ENCODE data around the gene TMEM98.
"Not testable (repeated sequence)": the region's sequence is repeated elsewhere in the genome, so short reads cannot be mapped to it uniquely, and the experiment has no call there.

TMEM98 gene

DNA sequence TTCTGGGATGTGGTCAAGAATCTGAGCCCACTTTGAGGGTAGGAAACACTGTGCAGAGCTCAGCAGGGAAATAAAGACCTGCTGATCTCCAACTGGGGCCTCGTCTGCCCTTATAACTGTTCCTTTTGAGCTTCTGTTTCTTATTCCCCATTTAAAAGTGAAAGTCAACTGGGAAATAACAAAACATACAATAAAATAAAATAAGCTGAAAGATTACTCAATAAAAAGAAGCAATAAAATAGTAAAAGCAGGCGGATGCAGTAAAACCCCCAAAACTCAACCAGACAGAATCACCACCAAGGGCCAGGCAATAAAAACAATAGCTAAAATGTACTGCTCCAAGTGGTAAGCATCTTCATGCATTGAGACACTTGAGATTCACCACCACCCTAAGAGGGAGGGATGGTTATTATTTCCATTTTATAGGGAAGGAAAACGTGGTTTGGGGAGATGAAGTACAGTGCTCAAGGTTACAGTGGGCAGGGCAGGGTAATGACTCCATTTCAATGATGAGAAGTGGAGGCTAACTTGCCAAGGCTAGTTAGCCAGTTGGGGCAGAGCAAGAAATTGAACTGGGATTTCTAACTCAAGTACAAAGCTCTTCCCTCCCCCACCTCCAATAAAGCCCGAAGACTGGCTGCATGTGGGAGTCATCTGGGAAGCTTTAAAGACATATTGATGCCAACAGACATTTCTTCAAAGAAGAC is 57.2 kb downstream of the TMEM98 start:
- DNase-seq (ENCODE audit: low read depth): no peak
- H3K4me3 ChIP-seq (ENCODE audit: low read length): no peak overlapping the region
- no peak for TF ChIP-seq CTCF (IDR thresholded peaks at IDR 0.05; ENCODE audit: insufficient read depth, low read depth, low read length, missing control alignments)

- not testable (repeated sequence) for H3K4me3 ChIP-seq (ENCODE audit: low read length); DNase-seq (ENCODE audit: low read depth)
Observed at GRCh38 chr17:32987453-32987805, 59.5 kb downstream of the TMEM98 start.

DNA sequence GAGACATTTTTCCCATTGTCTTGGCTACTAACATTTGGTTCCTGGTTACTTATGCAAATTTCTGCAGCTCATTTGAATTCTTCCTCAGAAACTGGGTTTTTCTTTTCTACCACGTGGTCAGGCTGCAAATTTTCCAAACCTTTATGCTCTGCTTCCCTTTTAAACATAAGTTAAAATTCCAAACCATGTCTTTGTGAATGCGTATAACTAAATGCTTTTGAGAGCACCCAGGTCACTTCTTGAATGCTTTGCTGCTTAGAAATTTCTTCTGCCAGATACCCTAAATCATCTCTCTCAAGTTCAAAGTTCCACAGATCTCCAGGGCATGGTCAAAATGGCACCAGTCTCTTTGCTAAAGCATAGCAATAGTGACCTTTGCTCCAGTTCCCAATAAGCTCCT is 59.9 kb downstream of the TMEM98 start:
- DNase-seq (ENCODE audit: low read depth); H3K4me3 ChIP-seq (ENCODE audit: low read length): not testable (repeated sequence)

DNA sequence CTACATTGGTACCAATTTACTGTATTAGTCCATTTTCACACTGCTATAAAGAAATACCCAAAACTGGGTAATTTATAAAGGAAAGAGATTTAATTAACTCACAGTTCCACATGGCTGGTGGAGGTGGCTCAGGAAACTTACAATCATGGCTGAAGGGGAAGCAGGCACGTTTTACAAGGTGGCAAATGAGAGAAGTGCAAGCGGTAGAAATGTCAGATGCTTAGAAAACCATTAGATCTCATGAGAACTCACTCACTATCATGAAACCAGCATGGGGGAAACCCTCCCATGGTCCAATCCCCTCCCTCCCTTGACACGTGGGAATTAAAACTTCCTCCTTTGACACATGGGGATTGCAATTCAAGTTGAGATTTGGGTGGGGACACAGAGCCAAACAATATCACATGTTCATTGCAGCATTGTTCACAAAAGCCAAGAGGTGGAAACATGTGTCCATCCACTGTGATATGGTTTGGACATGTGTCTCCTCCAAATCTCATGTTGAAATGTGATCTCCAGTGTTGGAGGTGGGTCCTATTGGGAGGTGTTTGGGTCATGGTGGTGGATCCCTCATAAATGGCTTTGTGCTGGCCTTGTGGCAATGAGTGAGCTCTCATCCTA is 60.6 kb downstream of the TMEM98 start:
- no peak for TF ChIP-seq CTCF (IDR thresholded peaks at IDR 0.05; ENCODE audit: insufficient read depth, low read depth, low read length, missing control alignments)
- DNase-seq (ENCODE audit: low read depth): no peak
- no peak overlapping the region for H3K4me3 ChIP-seq (ENCODE audit: low read length)

- no peak overlapping the region for H3K4me3 ChIP-seq (ENCODE audit: low read length)
- no peak for TF ChIP-seq CTCF (IDR thresholded peaks at IDR 0.05; ENCODE audit: insufficient read depth, low read depth, low read length, missing control alignments)
- DNase-seq (ENCODE audit: low read depth): no peak
Observed at GRCh38 chr17:32992321-32993033, 64.5 kb downstream of the TMEM98 start.

GRCh38 chr17:32993977-32994376 is 66.0 kb downstream of the TMEM98 start:
- TF ChIP-seq CTCF (IDR thresholded peaks at IDR 0.05; ENCODE audit: insufficient read depth, low read depth, low read length, missing control alignments): no peak
- peak; percentile 38 for DNase-seq (ENCODE audit: low read depth)
- no peak overlapping the region for H3K4me3 ChIP-seq (ENCODE audit: low read length)
